ENCODE measurements around the gene RPGRIP1L. TPM values are rescaled to one million over a fixed set of nuclear protein-coding genes. Genes with fewer than 3 reads are reported as not detected.

Gene RPGRIP1L
- polyA plus RNA-seq, 2 of the 4 experiments (the other 2 are of a cell fraction), result 13.0 to 19.6 TPM

GRCh38 chr16:53673189-53673588 is 30.5 kb downstream of the RPGRIP1L start:
- 96% methylated on average over 4 of the region's 4 CpGs for WGBS (ENCODE audit: missing lambda C conversion rate)
- ATAC-seq (no peak), FAIRE-seq (peak; percentile 7), DNase-seq (ENCODE audit: low read depth in 1 of 2, low spot score in 1 of 2) (no peak)
- H3K27ac ChIP-seq, result no peak overlapping the region
- no peaks in the 10 kb centered on the region for H3K9me3 ChIP-seq
- TF ChIP-seq MAFK (IDR thresholded peaks at IDR 0.05; ENCODE audit: partially characterized antibody) (peak; percentile 52), CHD4 (IDR thresholded peaks at IDR 0.05; ENCODE audit: borderline replicate concordance) (no peak)
- H3K4me1 ChIP-seq, result peaks cover 20% of the 10 kb centered on the region; the same call in 2 of the 3 replicates
- CTCF ChIA-PET, result no interaction called here
- H3K4me2 ChIP-seq, result no peak overlapping the region
- H3K4me3 ChIP-seq, result no peak overlapping the region
- POLR2A ChIA-PET, result no interaction called here

- Histone ChIP-seq H3K4me2 (peak overlapping the region; percentile 8; the same call in 2 of the 3 replicates), H3K4me1 (peaks cover 20% of the 10 kb centered on the region; the same call in 2 of the 3 replicates), H3K9me3 (no peaks in the 10 kb centered on the region), H3K4me3 (no peak overlapping the region), H3K27ac (no peak overlapping the region)
- ChIA-PET CTCF (no interaction called here), POLR2A (no interaction called here)
- ATAC-seq (no peak), FAIRE-seq (peak; percentile 78), DNase-seq (ENCODE audit: low read depth in 1 of 2, low spot score in 1 of 2) (no peak)
- no peak for TF ChIP-seq E2F6 (IDR thresholded peaks at IDR 0.05; ENCODE audit: borderline replicate concordance, low read depth)
- TF ChIP-seq FOSB (CRISPR knock-in tag; IDR thresholded peaks at IDR 0.05), result no peak
- no peak for TF ChIP-seq TP53 (CRISPR knock-in tag; IDR thresholded peaks at IDR 0.05)
- no peak for TF ChIP-seq BCL3 (IDR thresholded peaks at IDR 0.05)
- TF ChIP-seq FOXS1 (CRISPR knock-in tag; IDR thresholded peaks at IDR 0.05), result no peak
- TF ChIP-seq EP300 (IDR thresholded peaks at IDR 0.05), result no peak
- TF ChIP-seq GATA3 (IDR thresholded peaks at IDR 0.05; ENCODE audit: borderline replicate concordance), result no peak
- TF ChIP-seq PBX3 (IDR thresholded peaks at IDR 0.05), result no peak
- TF ChIP-seq KDM5A (IDR thresholded peaks at IDR 0.05), result no peak
- TF ChIP-seq ATOH8 (CRISPR knock-in tag; IDR thresholded peaks at IDR 0.05; ENCODE audit: low read depth), result no peak
- TF ChIP-seq HOXB13 (CRISPR knock-in tag; IDR thresholded peaks at IDR 0.05; ENCODE audit: low read depth), result no peak
- TF ChIP-seq RFX5 (IDR thresholded peaks at IDR 0.05), result no peak
- no peak for TF ChIP-seq HMGXB4 (CRISPR knock-in tag; IDR thresholded peaks at IDR 0.05; ENCODE audit: borderline replicate concordance)
- no peak for TF ChIP-seq ZNF302 (CRISPR knock-in tag; IDR thresholded peaks at IDR 0.05)
- TF ChIP-seq KDM1A (IDR thresholded peaks at IDR 0.05; ENCODE audit: low read depth), result no peak
- no peak for TF ChIP-seq EHMT2 (IDR thresholded peaks at IDR 0.05; ENCODE audit: low read depth)
- no peak for TF ChIP-seq ZFP36 (IDR thresholded peaks at IDR 0.05; ENCODE audit: borderline replicate concordance, partially characterized antibody)
- no peak for TF ChIP-seq FOSL2 (IDR thresholded peaks at IDR 0.05)
- no peak for TF ChIP-seq FOSL2 (CRISPR knock-in tag; IDR thresholded peaks at IDR 0.05)
- TF ChIP-seq CTCF (IDR thresholded peaks at IDR 0.05), result no peak
Observed at GRCh38 chr16:53672461-53672860, 31.2 kb downstream of the RPGRIP1L start.
